HG03025 (cell line): ENCODE measurements around the gene OSER1.
A peak's percentile ranks its signal among the peaks of the same experiment; 100 is the strongest.

ENCODE experiments used
- ATAC-seq: cut with Tn5 transposase; IDR thresholded peaks from one replicate; pipeline ENCODE4 v1.9.1; 2021; ENCODE audit warnings: mild to moderate bottlenecking, moderate library complexity; ENCODE audit not compliant: unreplicated experiment, low FRiP score

The OSER1 gene

GRCh38 chr20:44228465-44229258 lies 18.1 kb upstream of the OSER1 start:
- no peak for ATAC-seq

- no peak for ATAC-seq
Measured at GRCh38 chr20:44224637-44225036, 14.1 kb upstream of the OSER1 start.

GRCh38 chr20:44223721-44224120 lies 13.2 kb upstream of the OSER1 start:
- ATAC-seq, result no peak

- no peak for ATAC-seq
Measured at GRCh38 chr20:44222633-44223368, 12.2 kb upstream of the OSER1 start.

- ATAC-seq, result no peak
Measured at GRCh38 chr20:44222027-44222426, 11.5 kb upstream of the OSER1 start.

- no peak for ATAC-seq
Measured at GRCh38 chr20:44221368-44221954, 10.9 kb upstream of the OSER1 start.

- no peak for ATAC-seq
Measured at GRCh38 chr20:44219791-44220190, 9.2 kb upstream of the OSER1 start.

- ATAC-seq, result no peak
Measured at GRCh38 chr20:44219170-44219730, 8.7 kb upstream of the OSER1 start.

GRCh38 chr20:44218446-44218845 lies 7.9 kb upstream of the OSER1 start:
- no peak for ATAC-seq

GRCh38 chr20:44217342-44218092 lies 6.9 kb upstream of the OSER1 start:
- ATAC-seq, result no peak

- no peak for ATAC-seq
Measured at GRCh38 chr20:44215125-44215524, 4.6 kb upstream of the OSER1 start.

- no peak for ATAC-seq
Measured at GRCh38 chr20:44212792-44213191, 2.2 kb upstream of the OSER1 start.

- no peak for ATAC-seq
Measured at GRCh38 chr20:44211177-44212039, 837 bp upstream of the OSER1 start.

GRCh38 chr20:44209686-44210405 lies 725 bp downstream of the OSER1 start:
- peak; percentile 16 for ATAC-seq

- ATAC-seq, result no peak
Measured at GRCh38 chr20:44208770-44209169, 1.8 kb downstream of the OSER1 start.

GRCh38 chr20:44208165-44208564 lies 2.4 kb downstream of the OSER1 start:
- ATAC-seq, result no peak

- no peak for ATAC-seq
Measured at GRCh38 chr20:44207126-44207723, 3.3 kb downstream of the OSER1 start.

- no peak for ATAC-seq
Measured at GRCh38 chr20:44206132-44206531, 4.4 kb downstream of the OSER1 start.

GRCh38 chr20:44204832-44205215 lies 5.7 kb downstream of the OSER1 start:
- no peak for ATAC-seq
